B cell (primary cell): ENCODE results near the gene SDK2. TPM values are rescaled to one million over a fixed set of nuclear protein-coding genes. Genes with fewer than 3 reads are reported as not detected.

ENCODE experiments used
- ATAC-seq: fragments of 200-7000 bp; cut with Tn5 transposase; one replicate; pipeline ENCODE4 v1.10.0; 2021; ENCODE audit warnings: low read depth, mild to moderate bottlenecking, moderate number of reproducible peaks, moderate library complexity
- CTCF ChIA-PET: fragments of 350-600 bp; sonication (Branson Sonifier 250); formaldehyde crosslinking; loops from one replicate; lab custom pipeline; 2021; ENCODE audit warnings: antibody characterized with exemption, inconsistent platforms; lab: Charles Lee
- POLR2A ChIA-PET: fragments of 350-600 bp; sonication (Branson Sonifier 250); formaldehyde crosslinking; loops from one replicate; lab custom pipeline; 2021; ENCODE audit warnings: antibody characterized with exemption; lab: Charles Lee
- DNase-seq: peaks from one replicate; pipeline ENCODE4 v3.0.0; 2013
- H2AFZ ChIP-seq: 2 replicates; pipeline ENCODE4 v1.6.1; 2012; ENCODE audit warnings: mild to moderate bottlenecking, low read depth, low read length; ENCODE audit not compliant: insufficient read depth, poor library complexity, severe bottlenecking
- H3K27ac ChIP-seq, 2 donors: 1 replicate in 1 of 2; 2 replicates in 1 of 2; pipeline ENCODE4 v1.5.1; 2012 to 2013; ENCODE audit warnings: low read length in 2 of 2, mild to moderate bottlenecking in 2 of 2, moderate library complexity in 1 of 2
- H3K27me3 ChIP-seq, 4 experiments: fragments of 200-600 bp in 1 of 4; sonication (generic) in 1 of 4; replicated peaks in 1 of 4; 1 replicate in 2 of 4; 2 replicates in 2 of 4; pipeline versions ENCODE4 v1.6.1 to v1.7.0; 2013 to 2016; ENCODE audit warnings: low read length in 3 of 4, mild to moderate bottlenecking in 2 of 4, mixed read lengths in 1 of 4, moderate library complexity in 1 of 4; ENCODE audit not compliant: insufficient read depth in 4 of 4, control insufficient read depth in 3 of 4; ENCODE audit errors: control extremely low read depth in 1 of 4
- H3K36me3 ChIP-seq, 2 experiments: replicated peaks in 1 of 2; 1 replicate in 1 of 2; 2 replicates in 1 of 2; pipeline versions ENCODE4 v1.6.1 to v1.7.1; 2013; ENCODE audit warnings: low read length in 1 of 2; ENCODE audit not compliant: insufficient read depth in 2 of 2, control insufficient read depth in 1 of 2; ENCODE audit errors: control extremely low read depth in 1 of 2, extremely low read depth in 1 of 2
- H3K4me1 ChIP-seq, 2 donors: fragments of 200-600 bp in 1 of 2; sonication (generic) in 1 of 2; 1 replicate in 1 of 2; 2 replicates in 1 of 2; pipeline versions ENCODE4 v1.5.1 to v1.6.1; 2013 to 2017; ENCODE audit warnings: low read length in 2 of 2; ENCODE audit not compliant: control insufficient read depth in 2 of 2, insufficient read depth in 2 of 2
- H3K4me2 ChIP-seq: replicated peaks from 2 replicates; pipeline ENCODE3; 2012; ENCODE audit warnings: mild to moderate bottlenecking, low read depth, low read length; ENCODE audit not compliant: poor library complexity, severe bottlenecking
- H3K4me3 ChIP-seq, 5 experiments: fragments of 200-600 bp in 1 of 5; sonication (generic) in 1 of 5; 1 replicate in 3 of 5; 2 replicates in 2 of 5; pipeline versions ENCODE4 v1.5.1 to v1.7.0; 2011 to 2016; ENCODE audit warnings: low read length in 4 of 5, mild to moderate bottlenecking in 4 of 5, low read depth in 2 of 5, control low read depth in 1 of 5, moderate library complexity in 1 of 5; ENCODE audit not compliant: insufficient read depth in 1 of 5; ENCODE audit errors: control extremely low read depth in 1 of 5, extremely low read depth in 1 of 5
- H3K79me2 ChIP-seq: fragments of 200-600 bp; sonication (generic); one replicate; pipeline ENCODE4 v1.6.0; 2016; ENCODE audit warnings: low read length; ENCODE audit not compliant: control insufficient read depth, insufficient read depth
- H3K9ac ChIP-seq: fragments of 200-600 bp; sonication (generic); 2 replicates; pipeline ENCODE4 v1.6.1; 2017; ENCODE audit warnings: mild to moderate bottlenecking, low read length, moderate library complexity
- H3K9me3 ChIP-seq, 3 donors: one replicate each; pipeline versions ENCODE4 v1.6.1 to v1.7.1; 2013; ENCODE audit warnings: low read length in 2 of 3; ENCODE audit not compliant: control insufficient read depth in 2 of 3, insufficient read depth in 1 of 3; ENCODE audit errors: control extremely low read depth in 1 of 3
- H4K20me1 ChIP-seq: 2 replicates; pipeline ENCODE4 v1.6.0; 2012; ENCODE audit warnings: mild to moderate bottlenecking, low read length; ENCODE audit not compliant: insufficient read depth, control insufficient read depth, poor library complexity, severe bottlenecking
- H3K27ac Mint-ChIP-seq: one replicate; pipeline ENCODE4 v1.8.0; 2021; ENCODE audit warnings: mixed read lengths
- H3K27me3 Mint-ChIP-seq: one replicate; pipeline ENCODE4 v1.8.0; 2021; ENCODE audit warnings: mixed read lengths
- H3K4me1 Mint-ChIP-seq: one replicate; pipeline ENCODE4 v1.8.0; 2021; ENCODE audit warnings: mixed read lengths
- H3K4me3 Mint-ChIP-seq: one replicate; pipeline ENCODE4 v1.8.0; 2021; ENCODE audit warnings: mixed read lengths
- H3K9me3 Mint-ChIP-seq: one replicate; pipeline ENCODE4 v1.8.0; 2022; ENCODE audit warnings: mixed read lengths; ENCODE audit not compliant: insufficient read depth
- CTCF ChIP-seq: fragments of 200-600 bp; IDR thresholded peaks from one replicate; pipeline ENCODE4 v1.8.0; 2022; ENCODE audit warnings: antibody characterized with exemption, mild to moderate bottlenecking
- EZH2 ChIP-seq: IDR thresholded peaks from 2 replicates; pipeline ENCODE4 v1.6.1; 2012; ENCODE audit warnings: borderline replicate concordance, low read depth, mild to moderate bottlenecking, moderate library complexity, low read length; ENCODE audit not compliant: insufficient read depth, poor library complexity, severe bottlenecking
- WGBS: methylation state at CpG from one replicate; pipeline ENCODE4 v1.1.5; 2013; ENCODE audit warnings: missing lambda C conversion rate; ENCODE audit not compliant: insufficient coverage; 5-methylcytosine and 5-hydroxymethylcytosine counted together
- intact Hi-C: fragments of 100-400 bp; cut with micrococcal nuclease; formaldehyde crosslinking; loops from one replicate; pipeline ENCODE4 v1.10.0; 2022
- polyA plus RNA-seq: library from polyadenylated mRNA; depleted of rRNA; stranded (reverse); fragments of >200 nt; gene quantifications from 2 replicates; pipeline ENCODE4 v1.2.3, GENCODE V29; 2012
- total RNA-seq, 2 donors: library from RNA; stranded (reverse); fragments of 120-200 nt in 1 of 2; gene quantifications; 1 replicate in 1 of 2; 2 replicates in 1 of 2; pipeline versions ENCODE4 v1.2.3 to v1.2.4, GENCODE V29; 2013 to 2022

The SDK2 gene
- total and polyA plus RNA-seq, 2 donors (not counting 1 experiment from before 2014, with no cell fraction given): 3.2 to 13.0 TPM

DNA sequence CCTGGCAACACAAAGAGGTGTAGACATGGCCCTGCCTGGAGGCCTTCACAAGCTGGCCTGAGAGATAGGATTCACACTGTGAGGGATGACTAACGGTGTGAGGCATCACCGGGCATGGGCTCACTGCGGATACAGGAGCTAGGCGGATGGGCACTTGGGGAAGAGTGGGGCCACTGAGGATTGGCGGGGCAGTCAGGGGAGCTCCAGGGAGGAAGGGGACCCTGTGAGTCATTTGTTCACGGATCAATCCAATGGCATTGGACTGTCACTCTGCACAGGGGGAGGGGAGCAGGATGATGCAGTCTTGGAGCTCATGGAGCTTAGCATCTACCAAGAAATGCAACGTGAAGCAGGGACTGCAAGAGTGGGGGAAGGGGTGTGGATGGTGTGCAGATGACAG lies 117.3 kb downstream of the SDK2 start:
- WGBS: 88% methylated on average over 7 of the region's 7 CpGs
- no peak overlapping the region for H3K4me3 ChIP-seq
- Mint-ChIP-seq H3K4me3 (no peak overlapping the region), H3K27me3 (no peaks in the 10 kb centered on the region), H3K9me3 (no peaks in the 10 kb centered on the region), H3K4me1 (peaks cover 2% of the 10 kb centered on the region), H3K27ac (no peak overlapping the region)
- ChIA-PET POLR2A (no interaction called here), CTCF (interaction anchor here (0.9 kb wide), 1 partner anchor 119 kb away, joined by 3 read pairs; no protein-coding TSS in a partner anchor)
- no peak overlapping the region for H2AFZ ChIP-seq
- H4K20me1 ChIP-seq: peaks cover 4% of the 10 kb centered on the region
- TF ChIP-seq EZH2 (no peak), CTCF (no peak)
- DNase-seq: no peak
- no peak overlapping the region for H3K27ac ChIP-seq
- no peaks in the 10 kb centered on the region for H3K9me3 ChIP-seq
- no peak for ATAC-seq
- H3K4me2 ChIP-seq: no peak overlapping the region
- peaks cover 9% of the 10 kb centered on the region for H3K79me2 ChIP-seq
- intact Hi-C loops: no loop called here
- no peak overlapping the region for H3K9ac ChIP-seq
- H3K4me1 ChIP-seq: no peaks in the 10 kb centered on the region
- H3K36me3 ChIP-seq: no peaks in the 10 kb centered on the region
- H3K27me3 ChIP-seq: no peaks in the 10 kb centered on the region

- no peak overlapping the region for H3K4me3 Mint-ChIP-seq
- no peak for TF ChIP-seq EZH2
- no peak for TF ChIP-seq CTCF
- Histone ChIP-seq H4K20me1 (no peaks in the 10 kb centered on the region), H3K27ac (no peak overlapping the region), H3K4me3 (no peak overlapping the region), H3K9me3 (no peaks in the 10 kb centered on the region), H3K4me2 (no peak overlapping the region), H3K79me2 (peaks cover 4% of the 10 kb centered on the region), H3K27me3 (no peaks in the 10 kb centered on the region), H3K4me1 (no peaks in the 10 kb centered on the region), H3K36me3 (no peaks in the 10 kb centered on the region), H3K9ac (no peak overlapping the region), H2AFZ (no peak overlapping the region)
- H3K27me3 Mint-ChIP-seq: no peaks in the 10 kb centered on the region
- ChIA-PET CTCF (no interaction called here), POLR2A (no interaction called here)
- intact Hi-C loops: no loop called here
- no peak for DNase-seq
- H3K27ac Mint-ChIP-seq: no peak overlapping the region
- H3K9me3 Mint-ChIP-seq: no peaks in the 10 kb centered on the region
- ATAC-seq: no peak
- WGBS: 83% methylated on average over 13 of the region's 15 CpGs
- H3K4me1 Mint-ChIP-seq: peaks cover 7% of the 10 kb centered on the region
Observed at GRCh38 chr17:73524941-73525679, 119.1 kb downstream of the SDK2 start.
